Measurements from ENCODE around the gene PSMD12. TPM values are rescaled to one million over a fixed set of nuclear protein-coding genes. Genes with fewer than 3 reads are reported as not detected.

Gene PSMD12
- total RNA-seq, 2 experiments from 2014 or later, result 39.8 to 40.5 TPM

- H3K9me3 Mint-ChIP-seq, result no peaks in the 10 kb centered on the region
- POLR2A ChIA-PET, result interaction anchor here (0.7 to 7.3 kb wide), 26 partner anchors 10 to 710 kb away, joined by 3 to 120 read pairs (median 4); partner anchors contain the start of genes BPTF, NOL11 and PSMD12
- H3K4me3 Mint-ChIP-seq, result peak overlapping the region; percentile 93
Observed at GRCh38 chr17:67378454-67379250, 12.3 kb upstream of the PSMD12 start.

GRCh38 chr17:67377488-67378453 is 11.4 kb upstream of the PSMD12 start:
- POLR2A ChIA-PET, result interaction anchor here (0.6 to 7.3 kb wide), 22 partner anchors 9 to 710 kb away, joined by 3 to 120 read pairs (median 4); partner anchors contain the start of genes BPTF and PSMD12

More at GRCh38 chr17:67378454-67379250, 12.3 kb upstream of the PSMD12 start:
- Mint-ChIP-seq H3K36me3 (peaks cover 21% of the 10 kb centered on the region), H3K27me3 (no peaks in the 10 kb centered on the region), H3K27ac (peak overlapping the region; percentile 93), H3K4me1 (peaks cover 44% of the 10 kb centered on the region)
- peak; percentile 32 for ATAC-seq (ENCODE audit: low read depth)
- DNase-seq, result peak; percentile 90

GRCh38 chr17:67376737-67377487 is 10.5 kb upstream of the PSMD12 start, which contains the start of gene PITPNC1:
TSS of gene PITPNC1 (plus strand) at chr17:67377281.
- peak; percentile 78 for ATAC-seq (ENCODE audit: low read depth)
- peak; percentile 90 for DNase-seq
- Mint-ChIP-seq H3K27me3 (no peaks in the 10 kb centered on the region), H3K27ac (peak within 1 kb of the TSS; percentile 90), H3K4me3 (peak within 1 kb of the TSS; percentile 93), H3K9me3 (no peaks in the 10 kb centered on the region), H3K4me1 (peaks cover 39% of the 10 kb centered on the region), H3K36me3 (peaks cover 10% of the 10 kb centered on the region)
- POLR2A ChIA-PET, result interaction anchor here (1.3 to 7.3 kb wide), 8 partner anchors 11 to 448 kb away, joined by 4 to 120 read pairs (median 12); partner anchors contain the start of genes BPTF and PSMD12

More at GRCh38 chr17:67377488-67378453, 11.4 kb upstream of the PSMD12 start:
- peak; percentile 75 for DNase-seq
- Mint-ChIP-seq H3K9me3 (no peaks in the 10 kb centered on the region), H3K27me3 (no peaks in the 10 kb centered on the region), H3K4me3 (peak overlapping the region; percentile 93), H3K27ac (peak overlapping the region; percentile 90), H3K4me1 (peaks cover 44% of the 10 kb centered on the region), H3K36me3 (peaks cover 16% of the 10 kb centered on the region)
- ATAC-seq (ENCODE audit: low read depth), result peak; percentile 16

DNA sequence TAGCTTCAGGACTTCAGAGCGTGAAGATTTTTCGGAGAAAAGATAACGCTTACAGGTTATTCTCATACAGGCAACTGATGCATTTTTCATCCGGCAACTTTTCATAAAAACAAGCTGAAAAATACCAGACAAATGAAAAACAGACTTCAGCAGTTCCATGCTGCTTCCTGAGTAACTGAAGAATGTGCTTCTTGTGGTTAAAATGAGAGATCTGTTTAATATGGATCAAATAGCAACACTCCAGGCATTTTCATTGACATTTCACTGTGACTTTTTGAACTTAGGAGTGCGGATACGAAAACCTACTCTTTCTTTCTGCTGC is 10.0 kb upstream of the PSMD12 start:
- H3K4me3 Mint-ChIP-seq, result peak overlapping the region; percentile 93
- ATAC-seq (ENCODE audit: low read depth) (no peak), DNase-seq (no peak)
- peaks cover 35% of the 10 kb centered on the region for H3K4me1 Mint-ChIP-seq
- peak overlapping the region; percentile 82 for H3K27ac Mint-ChIP-seq
- no peaks in the 10 kb centered on the region for H3K9me3 Mint-ChIP-seq
- POLR2A ChIA-PET, result interaction anchor here (0.6 to 7.3 kb wide), 7 partner anchors 11 to 312 kb away, joined by 3 to 120 read pairs (median 4); no protein-coding TSS in a partner anchor
- H3K27me3 Mint-ChIP-seq, result no peaks in the 10 kb centered on the region
- H3K36me3 Mint-ChIP-seq, result peaks cover 5% of the 10 kb centered on the region

DNA sequence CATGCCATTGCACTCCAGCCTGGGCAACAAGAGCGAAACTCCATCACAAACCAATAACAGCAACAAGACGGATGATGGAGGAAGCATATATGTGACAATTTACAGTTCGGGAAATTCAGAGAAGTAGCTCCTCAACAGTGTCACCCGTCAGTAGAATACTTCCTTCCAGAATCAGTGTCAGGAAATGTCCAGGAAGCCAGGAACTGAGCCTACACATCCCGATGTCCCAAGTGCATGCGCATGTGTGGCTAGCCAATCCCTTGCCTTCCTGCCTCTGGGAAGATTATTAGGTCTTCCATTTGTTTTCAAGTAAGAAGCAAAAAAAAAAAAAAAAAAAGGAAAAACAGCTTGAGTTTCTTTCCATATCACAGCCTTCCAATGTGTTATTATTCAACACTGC is 9.3 kb upstream of the PSMD12 start:
- Mint-ChIP-seq H3K27me3 (no peaks in the 10 kb centered on the region), H3K4me3 (peak overlapping the region; percentile 93), H3K36me3 (peaks cover 5% of the 10 kb centered on the region), H3K9me3 (no peaks in the 10 kb centered on the region), H3K4me1 (peaks cover 35% of the 10 kb centered on the region), H3K27ac (no peak overlapping the region)
- DNase-seq (no peak), ATAC-seq (ENCODE audit: low read depth) (no peak)
- POLR2A ChIA-PET, result interaction anchor here (0.6 to 7.3 kb wide), 10 partner anchors 10 to 342 kb away, joined by 3 to 120 read pairs (median 4); partner anchors contain the start of gene NOL11

- Mint-ChIP-seq H3K9me3 (no peaks in the 10 kb centered on the region), H3K27me3 (no peaks in the 10 kb centered on the region), H3K4me3 (peak overlapping the region; percentile 3), H3K36me3 (peaks cover 5% of the 10 kb centered on the region), H3K4me1 (peaks cover 31% of the 10 kb centered on the region), H3K27ac (peak overlapping the region; percentile 61)
- ATAC-seq (ENCODE audit: low read depth), result no peak
- POLR2A ChIA-PET, result interaction anchor here (0.5 to 7.3 kb wide), 8 partner anchors 9 to 450 kb away, joined by 3 to 120 read pairs (median 4); partner anchors contain the start of genes BPTF and NOL11
- no peak for DNase-seq
Observed at GRCh38 chr17:67375054-67375427, 8.7 kb upstream of the PSMD12 start.

GRCh38 chr17:67374329-67375053 is 8.1 kb upstream of the PSMD12 start:
- DNase-seq (peak; percentile 89), ATAC-seq (ENCODE audit: low read depth) (peak; percentile 37)
- Mint-ChIP-seq H3K36me3 (peaks cover 5% of the 10 kb centered on the region), H3K27me3 (no peaks in the 10 kb centered on the region), H3K4me3 (peak overlapping the region; percentile 58), H3K27ac (peak overlapping the region; percentile 61), H3K9me3 (no peaks in the 10 kb centered on the region), H3K4me1 (peaks cover 27% of the 10 kb centered on the region)
- POLR2A ChIA-PET, result interaction anchor here (0.5 to 7.3 kb wide), 8 partner anchors 9 to 451 kb away, joined by 3 to 120 read pairs (median 4); partner anchors contain the start of genes BPTF and NOL11

GRCh38 chr17:67372751-67373150 is 6.4 kb upstream of the PSMD12 start:
- ATAC-seq (ENCODE audit: low read depth), result no peak
- Mint-ChIP-seq H3K4me1 (peaks cover 21% of the 10 kb centered on the region), H3K27me3 (no peaks in the 10 kb centered on the region), H3K36me3 (no peaks in the 10 kb centered on the region), H3K9me3 (no peaks in the 10 kb centered on the region), H3K27ac (no peak overlapping the region), H3K4me3 (no peak overlapping the region)
- no peak for DNase-seq
- POLR2A ChIA-PET, result no interaction called here

GRCh38 chr17:67369676-67370075 is 3.3 kb upstream of the PSMD12 start:
- no peak for ATAC-seq (ENCODE audit: low read depth)

DNA sequence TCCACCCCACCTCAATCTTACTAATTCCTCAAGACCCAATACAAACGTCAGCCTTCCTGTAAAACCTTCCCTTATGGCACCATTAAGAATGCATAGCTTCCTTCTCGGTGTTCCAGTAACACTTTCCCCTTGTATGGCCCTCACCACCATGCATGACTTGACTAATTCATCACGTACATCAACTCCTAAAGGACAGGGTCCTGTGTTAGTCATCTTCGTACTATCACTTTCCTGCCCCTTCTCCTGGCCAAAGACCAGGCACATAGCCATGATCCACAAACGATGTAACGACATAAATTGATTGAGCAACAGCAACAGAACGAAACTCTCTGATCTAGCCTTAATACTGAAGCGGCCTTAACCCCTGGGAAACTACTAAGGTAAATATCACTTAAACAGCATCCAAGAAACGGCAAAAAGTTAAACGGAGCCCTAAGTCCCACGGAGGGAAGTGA is 612 bp downstream of the PSMD12 start:
- ATAC-seq (ENCODE audit: low read depth), result peak; percentile 7
- no peaks in the 10 kb centered on the region for H3K27me3 Mint-ChIP-seq
- DNase-seq, result no peak
- peaks cover 18% of the 10 kb centered on the region for H3K36me3 Mint-ChIP-seq
- POLR2A ChIA-PET, result interaction anchor here (0.5 to 2.9 kb wide), 6 partner anchors 9 to 352 kb away, joined by 3 to 14 read pairs (median 5); partner anchors contain the start of genes NOL11 and PITPNC1
- peak overlapping the region; percentile 93 for H3K27ac Mint-ChIP-seq
- no peaks in the 10 kb centered on the region for H3K9me3 Mint-ChIP-seq
- H3K4me1 Mint-ChIP-seq, result peaks cover 38% of the 10 kb centered on the region
- H3K4me3 Mint-ChIP-seq, result peak overlapping the region; percentile 94

More at GRCh38 chr17:67369676-67370075, 3.3 kb upstream of the PSMD12 start:
- no peaks in the 10 kb centered on the region for H3K27me3 Mint-ChIP-seq
- H3K36me3 Mint-ChIP-seq, result peaks cover 5% of the 10 kb centered on the region
- no peak overlapping the region for H3K4me3 Mint-ChIP-seq
- no peak overlapping the region for H3K27ac Mint-ChIP-seq
- no peaks in the 10 kb centered on the region for H3K9me3 Mint-ChIP-seq
- POLR2A ChIA-PET, result interaction anchor here (0.6 to 2.6 kb wide), 2 partner anchors 9 to 383 kb away, joined by 4 to 6 read pairs; no protein-coding TSS in a partner anchor
- peaks cover 18% of the 10 kb centered on the region for H3K4me1 Mint-ChIP-seq
- DNase-seq, result no peak

DNA sequence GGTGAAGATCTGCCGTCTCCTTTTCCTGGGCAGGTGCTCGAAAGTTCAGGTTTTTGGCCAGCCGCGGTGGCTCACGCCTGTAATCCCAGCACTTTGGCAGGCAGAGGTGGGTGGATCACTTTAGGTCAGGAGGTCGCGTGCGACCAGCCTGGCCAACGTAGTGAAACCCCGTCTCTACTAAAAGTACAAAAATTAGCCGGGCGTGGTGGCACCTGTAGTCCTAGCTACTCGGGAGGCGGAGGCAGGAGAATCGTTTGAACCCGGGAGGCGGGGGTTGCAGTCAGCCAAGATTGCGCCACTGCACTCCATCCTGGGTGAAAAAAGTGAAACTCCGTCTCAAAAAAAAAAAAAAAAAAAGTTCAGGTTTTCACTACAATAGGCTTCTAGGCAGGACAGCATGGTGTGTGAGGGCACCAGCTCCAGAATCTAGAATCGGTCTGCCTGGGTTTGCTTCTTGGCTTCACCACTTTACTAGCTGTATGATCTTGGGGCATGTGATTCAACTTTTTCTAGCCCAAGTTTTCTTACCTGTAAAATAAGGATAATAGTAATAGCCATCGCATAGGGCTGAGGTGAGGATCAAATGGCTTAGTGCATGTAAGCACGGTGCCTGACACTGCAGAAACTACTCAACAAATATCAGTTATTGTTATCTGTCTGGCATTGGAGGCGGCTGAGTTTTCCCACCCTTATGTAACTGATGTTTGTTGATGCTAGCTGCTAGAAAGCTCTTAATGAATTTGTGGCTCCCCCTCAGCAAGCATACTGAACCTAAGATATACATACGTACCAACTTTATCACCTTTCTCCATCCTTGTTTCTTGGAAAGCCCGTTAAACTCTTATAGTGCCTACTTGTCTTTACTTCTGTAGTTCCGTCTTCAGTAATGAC is 1.3 kb downstream of the PSMD12 start:
- no peaks in the 10 kb centered on the region for H3K9me3 Mint-ChIP-seq

More for the DNA sequence above, 1.3 kb downstream of the PSMD12 start:
- POLR2A ChIA-PET, result interaction anchor here (0.7 to 2.9 kb wide), 7 partner anchors 9 to 990 kb away, joined by 3 to 14 read pairs (median 5); partner anchors contain the start of genes NOL11 and PITPNC1
- Mint-ChIP-seq H3K4me1 (peaks cover 45% of the 10 kb centered on the region), H3K27me3 (no peaks in the 10 kb centered on the region), H3K27ac (peak overlapping the region; percentile 93), H3K36me3 (peaks cover 24% of the 10 kb centered on the region), H3K4me3 (peak overlapping the region; percentile 94)
- no peak for ATAC-seq (ENCODE audit: low read depth)
- no peak for DNase-seq

Data from activated naive CD8-positive, alpha-beta T cell treated with anti-CD3 and anti-CD28 coated beads, Interleukin-2, amount 10 ng/mL, durations not matched to agents 7 days and 5 days (primary cell).